Brain microvascular endothelial cell (primary cell): ENCODE results near the gene RXRA.

Source experiments
- DNase-seq: peaks from one replicate; pipeline ENCODE4 v3.0.0-alpha.2; 2020
- H3K27ac ChIP-seq: fragments of 250-450 bp; sonication (Bioruptor Pico); 2 replicates; pipeline ENCODE4 v1.5.1; 2020; ENCODE audit warnings: mild to moderate bottlenecking, moderate library complexity
- H3K27me3 ChIP-seq: fragments of 250-450 bp; sonication (Bioruptor Pico); replicated peaks from 2 replicates; pipeline ENCODE4 v1.5.1; 2020; ENCODE audit warnings: mild to moderate bottlenecking
- H3K36me3 ChIP-seq: fragments of 250-450 bp; sonication (Bioruptor Pico); replicated peaks from 2 replicates; pipeline ENCODE4 v1.5.1; 2020; ENCODE audit warnings: mild to moderate bottlenecking
- H3K4me3 ChIP-seq: 2 replicates; pipeline ENCODE4 v1.5.1; 2011; ENCODE audit warnings: low read depth, mild to moderate bottlenecking, control low read depth, low read length, moderate library complexity
- CTCF ChIP-seq: IDR thresholded peaks from 2 replicates; pipeline ENCODE4 v1.5.1; 2011; ENCODE audit warnings: low read depth, mild to moderate bottlenecking, moderate library complexity, low read length, control low read depth, inconsistent platforms; ENCODE audit errors: missing control alignments
- in situ Hi-C: cut with HindIII; loops from 2 replicates; pipeline ENCODE4 v1.10.0; 2017; ENCODE audit warnings: low sequenced_read_pairs, low pct_ligation_motif_present

RXRA gene

GRCh38 chr9:134383148-134383547 lies 56.9 kb downstream of the RXRA start:
- in situ Hi-C loops: no loop called here
- H3K4me3 ChIP-seq: no peak overlapping the region
- no peaks in the 10 kb centered on the region for H3K27me3 ChIP-seq
- no peak for TF ChIP-seq CTCF
- DNase-seq: no peak
- no peak overlapping the region for H3K27ac ChIP-seq
- H3K36me3 ChIP-seq: no peaks in the 10 kb centered on the region

- DNase-seq: no peak
- TF ChIP-seq CTCF: no peak
- Histone ChIP-seq H3K4me3 (no peak overlapping the region), H3K27ac (no peak overlapping the region), H3K27me3 (no peaks in the 10 kb centered on the region), H3K36me3 (no peaks in the 10 kb centered on the region)
- in situ Hi-C loops: no loop called here
Observed at GRCh38 chr9:134384811-134385479, 58.7 kb downstream of the RXRA start.

- H3K4me3 ChIP-seq: no peak overlapping the region
- no peak for TF ChIP-seq CTCF
- no peak overlapping the region for H3K27ac ChIP-seq
- no peaks in the 10 kb centered on the region for H3K27me3 ChIP-seq
- in situ Hi-C loops: no loop called here
- H3K36me3 ChIP-seq: no peaks in the 10 kb centered on the region
- DNase-seq: no peak
Observed at GRCh38 chr9:134385915-134386314, 59.7 kb downstream of the RXRA start.

GRCh38 chr9:134386951-134387831 lies 60.9 kb downstream of the RXRA start:
- H3K27ac ChIP-seq: no peak overlapping the region
- DNase-seq: no peak
- H3K27me3 ChIP-seq: no peaks in the 10 kb centered on the region
- H3K4me3 ChIP-seq: no peak overlapping the region
- TF ChIP-seq CTCF: no peak
- H3K36me3 ChIP-seq: no peaks in the 10 kb centered on the region
- in situ Hi-C loops: no loop called here

GRCh38 chr9:134388289-134388808 lies 62.1 kb downstream of the RXRA start:
- no peak for DNase-seq
- in situ Hi-C loops: no loop called here
- Histone ChIP-seq H3K36me3 (no peaks in the 10 kb centered on the region), H3K27ac (no peak overlapping the region), H3K27me3 (no peaks in the 10 kb centered on the region), H3K4me3 (no peak overlapping the region)
- no peak for TF ChIP-seq CTCF
